Measurements from ENCODE around the gene TTC9B.

The TTC9B gene

DNA sequence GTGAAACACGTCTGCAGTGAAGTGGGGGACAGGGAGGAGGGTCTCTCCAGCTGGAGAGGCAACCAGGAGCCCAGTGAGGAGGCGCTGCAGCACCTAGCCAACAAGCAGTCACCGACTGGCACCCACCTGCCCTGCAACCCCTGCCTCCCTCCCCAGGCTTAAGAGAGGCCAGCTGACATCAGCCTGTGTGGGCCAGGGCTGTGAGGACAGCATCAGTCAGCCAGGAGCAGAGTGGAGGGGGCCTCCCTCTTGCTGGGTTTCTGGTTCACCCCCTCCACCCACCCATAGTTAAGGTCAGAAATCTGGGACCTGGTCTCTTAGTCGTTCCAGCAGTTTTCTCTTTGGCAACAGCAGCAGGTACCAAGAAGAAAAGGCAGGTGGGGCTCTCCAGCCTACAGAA is 33.8 kb upstream of the TTC9B start:
- TF ChIP-seq TAF1 (IDR thresholded peaks at IDR 0.05; ENCODE audit: borderline replicate concordance, insufficient read depth, low read length) = no peak
- TF ChIP-seq SIN3A (IDR thresholded peaks at IDR 0.05; ENCODE audit: borderline replicate concordance, insufficient read depth, low read length) = no peak
- no peak for TF ChIP-seq FOXP2 (optimal IDR thresholded peaks at IDR 0.05; ENCODE audit: borderline replicate concordance, extremely low read depth, extremely low read length, insufficient read depth)
- no peak for TF ChIP-seq POLR2AphosphoS5 (IDR thresholded peaks at IDR 0.05; ENCODE audit: low read depth, low read length)
- TF ChIP-seq, protein P1, sequence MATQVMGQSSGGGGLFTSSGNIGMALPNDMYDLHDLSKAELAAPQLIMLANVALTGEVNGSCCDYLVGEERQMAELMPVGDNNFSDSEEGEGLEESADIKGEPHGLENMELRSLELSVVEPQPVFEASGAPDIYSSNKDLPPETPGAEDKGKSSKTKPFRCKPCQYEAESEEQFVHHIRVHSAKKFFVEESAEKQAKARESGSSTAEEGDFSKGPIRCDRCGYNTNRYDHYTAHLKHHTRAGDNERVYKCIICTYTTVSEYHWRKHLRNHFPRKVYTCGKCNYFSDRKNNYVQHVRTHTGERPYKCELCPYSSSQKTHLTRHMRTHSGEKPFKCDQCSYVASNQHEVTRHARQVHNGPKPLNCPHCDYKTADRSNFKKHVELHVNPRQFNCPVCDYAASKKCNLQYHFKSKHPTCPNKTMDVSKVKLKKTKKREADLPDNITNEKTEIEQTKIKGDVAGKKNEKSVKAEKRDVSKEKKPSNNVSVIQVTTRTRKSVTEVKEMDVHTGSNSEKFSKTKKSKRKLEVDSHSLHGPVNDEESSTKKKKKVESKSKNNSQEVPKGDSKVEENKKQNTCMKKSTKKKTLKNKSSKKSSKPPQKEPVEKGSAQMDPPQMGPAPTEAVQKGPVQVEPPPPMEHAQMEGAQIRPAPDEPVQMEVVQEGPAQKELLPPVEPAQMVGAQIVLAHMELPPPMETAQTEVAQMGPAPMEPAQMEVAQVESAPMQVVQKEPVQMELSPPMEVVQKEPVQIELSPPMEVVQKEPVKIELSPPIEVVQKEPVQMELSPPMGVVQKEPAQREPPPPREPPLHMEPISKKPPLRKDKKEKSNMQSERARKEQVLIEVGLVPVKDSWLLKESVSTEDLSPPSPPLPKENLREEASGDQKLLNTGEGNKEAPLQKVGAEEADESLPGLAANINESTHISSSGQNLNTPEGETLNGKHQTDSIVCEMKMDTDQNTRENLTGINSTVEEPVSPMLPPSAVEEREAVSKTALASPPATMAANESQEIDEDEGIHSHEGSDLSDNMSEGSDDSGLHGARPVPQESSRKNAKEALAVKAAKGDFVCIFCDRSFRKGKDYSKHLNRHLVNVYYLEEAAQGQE (IDR thresholded peaks at IDR 0.05; ENCODE audit: insufficient read depth in 1 of 2, low read depth in 2 of 2, low read length in 2 of 2) = no peak

DNA sequence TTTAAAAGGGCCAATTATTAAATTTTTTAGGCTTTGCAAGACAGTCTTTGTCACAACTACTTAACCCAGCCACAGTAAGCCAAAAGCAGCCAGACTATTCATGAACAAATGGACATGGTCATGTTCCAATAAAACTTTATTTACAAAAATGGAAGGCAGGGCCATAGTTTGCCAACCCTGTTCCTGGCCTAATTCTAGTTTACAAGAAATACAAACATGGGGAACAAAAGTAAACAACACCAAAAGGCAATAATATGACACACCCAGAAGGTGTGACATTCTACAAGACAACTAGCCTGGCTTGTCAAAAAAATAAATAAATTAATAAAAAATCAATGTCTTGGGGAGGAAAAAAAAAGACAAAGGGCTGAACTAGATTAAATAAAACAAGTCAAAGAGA is 33.1 kb upstream of the TTC9B start:
- no peak for TF ChIP-seq FOXP2 (optimal IDR thresholded peaks at IDR 0.05; ENCODE audit: borderline replicate concordance, extremely low read depth, extremely low read length, insufficient read depth)
- TF ChIP-seq, protein P1 (IDR thresholded peaks at IDR 0.05; ENCODE audit: insufficient read depth in 1 of 2, low read depth in 2 of 2, low read length in 2 of 2) = no peak
- TF ChIP-seq POLR2AphosphoS5 (IDR thresholded peaks at IDR 0.05; ENCODE audit: low read depth, low read length) = no peak
- TF ChIP-seq SIN3A (IDR thresholded peaks at IDR 0.05; ENCODE audit: borderline replicate concordance, insufficient read depth, low read length) = no peak
- no peak for TF ChIP-seq TAF1 (IDR thresholded peaks at IDR 0.05; ENCODE audit: borderline replicate concordance, insufficient read depth, low read length)

DNA sequence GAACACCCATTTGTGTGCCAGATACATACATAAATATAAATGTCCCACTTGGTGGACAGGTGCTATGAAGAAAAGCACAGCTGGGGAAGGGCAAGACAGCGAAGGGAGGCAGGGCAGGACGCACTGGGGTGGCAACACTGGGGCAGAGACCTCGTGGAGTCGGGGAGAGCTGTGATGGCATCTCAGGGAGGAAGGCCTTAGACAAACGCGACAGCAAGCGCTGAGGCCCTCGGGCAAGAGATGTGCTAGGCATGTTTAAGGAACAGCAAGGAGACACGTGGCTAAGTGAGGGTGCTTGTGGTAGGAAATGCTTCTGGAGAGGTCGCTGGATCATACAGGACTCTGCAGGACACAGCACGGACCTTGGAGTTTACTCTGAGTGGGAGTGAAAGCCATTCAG is 31.6 kb upstream of the TTC9B start:
- no peak for TF ChIP-seq TAF1 (IDR thresholded peaks at IDR 0.05; ENCODE audit: borderline replicate concordance, insufficient read depth, low read length)
- TF ChIP-seq, protein P1 (IDR thresholded peaks at IDR 0.05; ENCODE audit: insufficient read depth in 1 of 2, low read depth in 2 of 2, low read length in 2 of 2) = no peak
- no peak for TF ChIP-seq SIN3A (IDR thresholded peaks at IDR 0.05; ENCODE audit: borderline replicate concordance, insufficient read depth, low read length)
- TF ChIP-seq FOXP2 (optimal IDR thresholded peaks at IDR 0.05; ENCODE audit: borderline replicate concordance, extremely low read depth, extremely low read length, insufficient read depth) = no peak
- no peak for TF ChIP-seq POLR2AphosphoS5 (IDR thresholded peaks at IDR 0.05; ENCODE audit: low read depth, low read length)

DNA sequence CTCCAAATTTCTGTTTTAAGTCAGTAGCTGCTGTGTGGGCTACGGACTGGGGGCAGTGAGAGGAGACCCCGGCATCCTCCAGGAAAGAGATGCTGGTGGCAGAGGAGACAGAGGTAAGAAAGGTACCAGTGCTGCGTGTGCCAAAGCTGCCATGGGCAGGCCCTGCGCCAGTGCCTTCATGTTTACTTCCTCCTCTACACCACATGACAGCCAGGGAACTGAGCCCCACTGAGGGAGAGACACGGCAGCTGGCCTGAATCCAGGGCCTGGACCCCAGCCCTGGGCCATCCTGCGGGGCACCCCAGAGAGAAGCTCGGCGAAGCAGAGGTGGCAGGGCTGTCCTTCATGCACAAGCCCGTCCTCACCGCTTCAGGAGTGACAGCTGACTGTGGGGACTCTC is 31.0 kb upstream of the TTC9B start:
- TF ChIP-seq, protein P1 (IDR thresholded peaks at IDR 0.05; ENCODE audit: insufficient read depth in 1 of 2, low read depth in 2 of 2, low read length in 2 of 2) = no peak
- no peak for TF ChIP-seq TAF1 (IDR thresholded peaks at IDR 0.05; ENCODE audit: borderline replicate concordance, insufficient read depth, low read length)

DNA sequence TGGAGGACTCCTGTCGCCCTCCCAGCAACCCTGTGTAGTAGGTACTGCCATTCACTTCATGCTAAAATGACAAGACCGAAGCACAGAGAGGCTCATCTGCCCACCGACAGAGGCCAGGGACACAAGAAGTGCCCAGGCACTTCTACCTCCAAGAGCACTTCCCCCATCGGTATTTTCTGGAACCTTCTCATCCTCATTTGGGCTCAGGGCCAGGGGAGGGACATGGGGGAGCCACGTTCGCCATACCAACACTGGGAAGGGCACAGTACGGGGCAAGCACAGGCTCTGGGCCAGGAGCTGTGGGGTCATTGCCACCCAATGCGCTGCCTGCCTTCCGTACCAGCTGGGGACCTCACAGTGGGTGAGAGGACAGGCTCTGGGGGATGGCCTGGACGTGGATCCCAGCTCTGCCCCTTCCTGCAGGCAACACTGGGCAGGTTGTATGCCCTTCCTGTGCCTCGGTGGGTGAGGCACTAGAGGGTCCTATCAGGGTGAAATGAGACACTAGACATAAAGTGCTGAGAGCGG is 29.6 kb upstream of the TTC9B start:
- TF ChIP-seq, protein P1 (IDR thresholded peaks at IDR 0.05; ENCODE audit: insufficient read depth in 1 of 2, low read depth in 2 of 2, low read length in 2 of 2) = no peak
- TF ChIP-seq FOXP2 (optimal IDR thresholded peaks at IDR 0.05; ENCODE audit: borderline replicate concordance, extremely low read depth, extremely low read length, insufficient read depth) (no peak), POLR2AphosphoS5 (IDR thresholded peaks at IDR 0.05; ENCODE audit: low read depth, low read length) (no peak), TAF1 (IDR thresholded peaks at IDR 0.05; ENCODE audit: borderline replicate concordance, insufficient read depth, low read length) (no peak), SIN3A (IDR thresholded peaks at IDR 0.05; ENCODE audit: borderline replicate concordance, insufficient read depth, low read length) (no peak)
